ENCODE measurements around the gene F8A1. TPM values are rescaled to one million over a fixed set of nuclear protein-coding genes. Genes with fewer than 3 reads are reported as not detected.
"Not testable (repeated sequence)": the region's sequence is repeated elsewhere in the genome, so short reads cannot be mapped to it uniquely, and the experiment has no call there.

Gene F8A1
- total RNA-seq, 4 donors from 2014 or later = 0.27 to 13.6 (median 5.8) TPM

GRCh38 chrX:154886789-154887221 is 650 bp downstream of the F8A1 start:
- no CpG with 5 or more reads among the region's 62 CpGs for WGBS, 2 donors (ENCODE audit: low coverage in 1 of 2)
- not testable (repeated sequence) for H3K36me3 ChIP-seq, H3K4me3 ChIP-seq, H3K9me3 ChIP-seq, H3K4me1 ChIP-seq, H3K27ac ChIP-seq, H3K27me3 ChIP-seq
- ATAC-seq = peak; percentile 65

GRCh38 chrX:154890990-154891639 is 5.0 kb downstream of the F8A1 start:
- Histone ChIP-seq H3K36me3 (no peaks in the 10 kb centered on the region), H3K27me3 (no peaks in the 10 kb centered on the region), H3K4me1 (peaks cover 0 to 8% (median 0%) of the 10 kb centered on the region in 3 donors), H3K9me3 (no peaks in the 10 kb centered on the region), H3K27ac (no peak overlapping the region), H3K4me3 (no peak overlapping the region)
- no peak for ATAC-seq
- TF ChIP-seq EP300 (IDR thresholded peaks at IDR 0.05) = no peak
- no peak for TF ChIP-seq POLR2A (IDR thresholded peaks at IDR 0.05)
- no peak for TF ChIP-seq CTCF (IDR thresholded peaks at IDR 0.05)
- no peak for TF ChIP-seq POLR2AphosphoS5 (IDR thresholded peaks at IDR 0.05)
- 36 to 58% methylated on average over 1 of the region's 1 CpG for WGBS, 2 donors (ENCODE audit: low coverage in 1 of 2)

GRCh38 chrX:154892296-154892695 is 6.1 kb downstream of the F8A1 start:
- no peak for ATAC-seq

GRCh38 chrX:154900323-154900722 is 14.2 kb downstream of the F8A1 start:
- Histone ChIP-seq H3K27me3 (no peaks in the 10 kb centered on the region), H3K27ac (no peak overlapping the region), H3K4me3 (no peak overlapping the region), H3K4me1 (no peaks in the 10 kb centered on the region), H3K36me3 (no peaks in the 10 kb centered on the region), H3K9me3 (no peaks in the 10 kb centered on the region)
- no peak for ATAC-seq
- WGBS, 2 donors (ENCODE audit: low coverage in 1 of 2) = 81 to 82% methylated on average over 5 to 7 of the region's 8 CpGs
- no peak for TF ChIP-seq CTCF (IDR thresholded peaks at IDR 0.05)

More at GRCh38 chrX:154892296-154892695, 6.1 kb downstream of the F8A1 start:
- Histone ChIP-seq H3K4me1 (peaks cover 0 to 8% (median 0%) of the 10 kb centered on the region in 3 donors), H3K27ac (no peak overlapping the region), H3K36me3 (no peaks in the 10 kb centered on the region), H3K27me3 (no peaks in the 10 kb centered on the region), H3K4me3 (no peak overlapping the region), H3K9me3 (no peaks in the 10 kb centered on the region)
- TF ChIP-seq EP300 (IDR thresholded peaks at IDR 0.05) (no peak), CTCF (IDR thresholded peaks at IDR 0.05) (no peak), POLR2A (IDR thresholded peaks at IDR 0.05) (no peak), POLR2AphosphoS5 (IDR thresholded peaks at IDR 0.05) (no peak)
- 57 to 86% methylated on average over 1 of the region's 1 CpG for WGBS, 2 donors (ENCODE audit: low coverage in 1 of 2)

- TF ChIP-seq POLR2AphosphoS5 (IDR thresholded peaks at IDR 0.05) = no peak
- TF ChIP-seq POLR2A (IDR thresholded peaks at IDR 0.05) = no peak
- no peak for TF ChIP-seq EP300 (IDR thresholded peaks at IDR 0.05)
- Histone ChIP-seq H3K27ac (no peak overlapping the region), H3K9me3 (no peaks in the 10 kb centered on the region), H3K36me3 (no peaks in the 10 kb centered on the region), H3K4me1 (no peaks in the 10 kb centered on the region), H3K27me3 (no peaks in the 10 kb centered on the region), H3K4me3 (no peak overlapping the region)
- no peak for ATAC-seq
- 45% methylated on average over 1 of the region's 1 CpG; no CpG with 5 or more reads in 1 of the 2 donors for WGBS, 2 donors (ENCODE audit: low coverage in 1 of 2)
These were observed 16.3 kb downstream of the F8A1 start for GRCh38 chrX:154902408-154902807.

GRCh38 chrX:154908821-154909220 is 22.7 kb downstream of the F8A1 start:
- H3K36me3 ChIP-seq = no peaks in the 10 kb centered on the region

GRCh38 chrX:154910048-154910447 is 23.9 kb downstream of the F8A1 start:
- not testable (repeated sequence) for H3K36me3 ChIP-seq, H3K27me3 ChIP-seq, H3K27ac ChIP-seq, H3K4me1 ChIP-seq, H3K4me3 ChIP-seq, H3K9me3 ChIP-seq, ATAC-seq
- 79% methylated on average over 3 of the region's 4 CpGs; no CpG with 5 or more reads in 1 of the 2 donors for WGBS, 2 donors (ENCODE audit: low coverage in 1 of 2)

More at GRCh38 chrX:154908821-154909220, 22.7 kb downstream of the F8A1 start:
- no peaks in the 10 kb centered on the region for H3K27me3 ChIP-seq
- H3K4me3 ChIP-seq = no peak overlapping the region
- no peaks in the 10 kb centered on the region for H3K9me3 ChIP-seq
- no peak overlapping the region for H3K27ac ChIP-seq
- ATAC-seq = no peak
- no peaks in the 10 kb centered on the region for H3K4me1 ChIP-seq
- TF ChIP-seq CTCF (IDR thresholded peaks at IDR 0.05) = no peak
- TF ChIP-seq POLR2A (IDR thresholded peaks at IDR 0.05) = no peak
- no peak for TF ChIP-seq POLR2AphosphoS5 (IDR thresholded peaks at IDR 0.05)
- no peak for TF ChIP-seq EP300 (IDR thresholded peaks at IDR 0.05)
- WGBS, 2 donors (ENCODE audit: low coverage in 1 of 2) = 60% methylated on average over 3 of the region's 3 CpGs; no CpG with 5 or more reads in 1 of the 2 donors

- not testable (repeated sequence) for H3K27ac ChIP-seq, H3K4me3 ChIP-seq, ATAC-seq, H3K27me3 ChIP-seq, H3K4me1 ChIP-seq, H3K36me3 ChIP-seq, H3K9me3 ChIP-seq
- 86 to 100% methylated on average over 2 to 7 of the region's 11 CpGs for WGBS, 2 donors (ENCODE audit: low coverage in 1 of 2)
These were observed 24.4 kb downstream of the F8A1 start for GRCh38 chrX:154910528-154910927.

All from gastroesophageal sphincter (tissue), 4 donors.